ENCODE data around the gene DNAJC22. TPM values are rescaled to one million over a fixed set of nuclear protein-coding genes. Genes with fewer than 3 reads are reported as not detected.
"Not testable (repeated sequence)": the region's sequence is repeated elsewhere in the genome, so short reads cannot be mapped to it uniquely, and the experiment has no call there.

Gene DNAJC22
- total RNA-seq, 2 donors from 2014 or later = 29.0 to 34.2 TPM

DNA sequence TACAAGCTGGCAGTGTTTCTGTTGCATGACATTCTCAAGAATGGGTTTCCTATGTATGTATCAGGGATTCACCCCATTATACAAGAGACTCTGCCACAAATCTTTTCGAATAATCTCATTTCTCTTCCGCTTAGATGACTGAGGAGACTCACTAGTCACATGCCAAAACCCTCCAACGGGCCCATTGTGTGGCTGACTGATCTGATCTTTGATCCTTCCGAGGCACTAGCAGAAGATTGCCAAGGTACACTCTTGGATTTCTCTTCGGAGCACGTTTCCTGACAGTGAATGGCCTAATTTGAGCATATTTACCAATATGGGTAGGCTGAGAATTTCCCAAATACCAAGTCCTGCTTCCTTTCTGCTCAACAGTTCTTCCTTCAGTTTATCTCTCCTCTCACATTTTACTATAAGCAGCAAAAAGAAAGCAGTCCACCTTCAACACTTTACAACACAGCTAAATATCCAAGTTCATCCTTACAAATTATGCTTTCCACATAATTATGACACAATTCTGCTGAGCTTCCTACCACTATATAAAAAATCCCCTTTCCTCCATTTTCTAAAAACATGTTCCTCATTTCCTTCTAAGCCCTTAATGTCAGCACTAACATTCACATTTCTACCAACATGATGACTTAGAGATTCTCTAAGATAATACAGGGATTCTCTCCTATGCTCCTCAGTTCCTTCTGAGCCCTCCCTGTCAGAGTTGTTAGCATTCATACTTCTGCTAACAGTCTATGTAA, 40.8 kb upstream of the DNAJC22 start:
- intact Hi-C loops (cut with DNase I) = no loop called here
- Histone ChIP-seq H3K9me3 (no peaks in the 10 kb centered on the region), H3K36me3 (no peaks in the 10 kb centered on the region), H3K4me1 (no peaks in the 10 kb centered on the region), H3K27ac (no peak overlapping the region), H3K9ac (ENCODE audit: low read depth in 2 of 2, low read length in 2 of 2) (no peak overlapping the region), H3K4me3 (no peak overlapping the region), H3K27me3 (no peaks in the 10 kb centered on the region)
- no peak for DNase-seq
- TF ChIP-seq, protein P1, sequence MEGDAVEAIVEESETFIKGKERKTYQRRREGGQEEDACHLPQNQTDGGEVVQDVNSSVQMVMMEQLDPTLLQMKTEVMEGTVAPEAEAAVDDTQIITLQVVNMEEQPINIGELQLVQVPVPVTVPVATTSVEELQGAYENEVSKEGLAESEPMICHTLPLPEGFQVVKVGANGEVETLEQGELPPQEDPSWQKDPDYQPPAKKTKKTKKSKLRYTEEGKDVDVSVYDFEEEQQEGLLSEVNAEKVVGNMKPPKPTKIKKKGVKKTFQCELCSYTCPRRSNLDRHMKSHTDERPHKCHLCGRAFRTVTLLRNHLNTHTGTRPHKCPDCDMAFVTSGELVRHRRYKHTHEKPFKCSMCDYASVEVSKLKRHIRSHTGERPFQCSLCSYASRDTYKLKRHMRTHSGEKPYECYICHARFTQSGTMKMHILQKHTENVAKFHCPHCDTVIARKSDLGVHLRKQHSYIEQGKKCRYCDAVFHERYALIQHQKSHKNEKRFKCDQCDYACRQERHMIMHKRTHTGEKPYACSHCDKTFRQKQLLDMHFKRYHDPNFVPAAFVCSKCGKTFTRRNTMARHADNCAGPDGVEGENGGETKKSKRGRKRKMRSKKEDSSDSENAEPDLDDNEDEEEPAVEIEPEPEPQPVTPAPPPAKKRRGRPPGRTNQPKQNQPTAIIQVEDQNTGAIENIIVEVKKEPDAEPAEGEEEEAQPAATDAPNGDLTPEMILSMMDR (IDR thresholded peaks at IDR 0.05) = no peak

DNA sequence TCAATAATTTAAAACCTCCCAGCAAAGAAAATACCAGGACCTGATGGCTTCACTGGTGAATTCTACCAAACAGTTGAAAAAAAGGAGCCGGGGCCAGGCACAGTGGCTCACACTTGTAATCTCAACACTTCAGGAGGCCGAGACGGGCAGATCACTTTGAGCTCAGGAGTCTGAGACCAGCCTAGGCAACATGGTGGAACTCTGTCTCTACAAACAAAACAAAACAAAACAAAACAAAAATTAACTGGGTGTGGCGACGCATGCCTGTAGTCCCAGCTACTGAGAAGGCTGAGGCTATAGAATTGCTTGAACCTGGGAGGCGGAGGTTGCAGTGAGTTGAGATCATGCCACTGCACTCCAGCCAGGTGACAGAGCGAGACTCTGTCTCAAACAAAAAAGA, 37.3 kb upstream of the DNAJC22 start:
- TF ChIP-seq, protein P1 (IDR thresholded peaks at IDR 0.05) = no peak
- H3K9me3 ChIP-seq = no peaks in the 10 kb centered on the region
- intact Hi-C loops (cut with DNase I) = no loop called here
- no peaks in the 10 kb centered on the region for H3K27me3 ChIP-seq
- no peaks in the 10 kb centered on the region for H3K4me1 ChIP-seq
- no peak for DNase-seq
- no peaks in the 10 kb centered on the region for H3K36me3 ChIP-seq
- no peak overlapping the region for H3K27ac ChIP-seq
- no peak overlapping the region for H3K4me3 ChIP-seq
- H3K9ac ChIP-seq (ENCODE audit: low read depth in 2 of 2, low read length in 2 of 2) = no peak overlapping the region

DNA sequence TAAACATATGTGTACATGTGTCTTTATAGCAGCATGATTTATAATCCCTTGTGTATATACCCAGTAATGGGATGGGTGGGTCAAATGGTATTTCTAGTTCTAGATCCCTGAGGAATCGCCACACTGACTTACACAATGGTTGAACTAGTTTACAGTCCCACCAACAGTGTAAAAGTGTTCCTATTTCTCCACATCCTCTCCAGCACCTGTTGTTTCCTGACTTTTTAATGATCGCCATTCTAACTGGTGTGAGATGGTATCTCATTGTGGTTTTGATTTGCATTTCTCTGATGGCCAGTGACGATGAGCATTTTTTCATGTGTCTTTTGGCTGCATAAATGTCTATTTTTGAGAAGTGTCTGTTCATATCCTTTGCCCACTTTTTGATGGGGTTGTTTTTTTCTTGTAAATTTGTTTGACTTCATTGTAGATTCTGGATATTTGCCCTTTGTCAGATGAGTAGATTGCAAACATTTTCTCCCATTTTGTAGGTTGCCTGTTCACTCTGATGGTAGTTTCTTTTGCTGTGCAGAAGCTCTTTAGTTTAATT, 36.2 kb upstream of the DNAJC22 start:
- H3K4me1 ChIP-seq; H3K9ac ChIP-seq (ENCODE audit: low read depth in 2 of 2, low read length in 2 of 2); H3K4me3 ChIP-seq; H3K9me3 ChIP-seq; H3K27ac ChIP-seq; H3K36me3 ChIP-seq; H3K27me3 ChIP-seq; DNase-seq; intact Hi-C loops (cut with DNase I): not testable (repeated sequence)

DNA sequence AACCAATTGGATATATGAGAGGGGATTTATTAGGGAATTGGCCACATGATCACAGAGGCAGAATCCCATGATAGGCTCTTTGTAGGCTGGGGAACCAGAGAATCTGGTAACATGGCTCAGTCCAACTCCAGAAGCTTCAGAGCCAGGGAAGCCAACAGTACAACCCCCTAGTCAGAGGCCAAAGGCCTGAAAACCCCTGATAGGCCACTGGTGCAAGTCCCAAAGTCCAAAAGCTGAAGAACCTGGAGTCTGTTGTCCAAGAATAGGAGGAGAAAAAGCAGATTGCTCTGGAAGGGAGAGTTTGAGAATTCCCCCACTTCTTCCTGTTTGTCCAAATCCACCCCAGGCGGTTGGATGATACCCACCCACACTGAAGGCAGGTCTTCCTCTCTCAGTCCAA, 31.9 kb upstream of the DNAJC22 start:
- TF ChIP-seq, protein P1 (IDR thresholded peaks at IDR 0.05) = no peak
- H3K4me1 ChIP-seq = no peaks in the 10 kb centered on the region
- no peaks in the 10 kb centered on the region for H3K9me3 ChIP-seq
- no peaks in the 10 kb centered on the region for H3K36me3 ChIP-seq
- H3K4me3 ChIP-seq = no peak overlapping the region
- no peak overlapping the region for H3K9ac ChIP-seq (ENCODE audit: low read depth in 2 of 2, low read length in 2 of 2)
- no peak overlapping the region for H3K27ac ChIP-seq
- intact Hi-C loops (cut with DNase I) = no loop called here
- H3K27me3 ChIP-seq = no peaks in the 10 kb centered on the region
- no peak for DNase-seq

DNA sequence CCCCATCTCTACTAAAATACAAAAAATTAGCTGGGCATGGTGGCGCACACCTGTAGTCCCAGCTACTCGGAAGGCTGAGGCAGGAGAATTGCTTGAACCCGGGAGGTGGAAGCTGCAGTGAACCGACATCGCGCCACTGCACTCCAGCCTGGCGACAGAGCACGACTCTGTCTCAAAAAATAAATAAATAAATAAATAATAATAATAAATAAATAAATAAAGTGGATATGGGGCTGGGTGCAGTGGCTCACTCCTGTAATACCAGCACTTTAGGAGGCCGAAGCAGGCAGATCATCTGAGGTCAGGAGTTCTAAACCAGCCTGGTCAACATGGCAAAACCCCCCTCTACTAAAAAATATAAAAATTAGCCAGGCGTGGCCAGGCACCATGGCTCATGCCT, 29.6 kb upstream of the DNAJC22 start:
- H3K27ac ChIP-seq; H3K4me1 ChIP-seq; H3K9me3 ChIP-seq; H3K4me3 ChIP-seq; H3K9ac ChIP-seq (ENCODE audit: low read depth in 2 of 2, low read length in 2 of 2); DNase-seq; H3K27me3 ChIP-seq; H3K36me3 ChIP-seq; intact Hi-C loops (cut with DNase I): not testable (repeated sequence)

DNA sequence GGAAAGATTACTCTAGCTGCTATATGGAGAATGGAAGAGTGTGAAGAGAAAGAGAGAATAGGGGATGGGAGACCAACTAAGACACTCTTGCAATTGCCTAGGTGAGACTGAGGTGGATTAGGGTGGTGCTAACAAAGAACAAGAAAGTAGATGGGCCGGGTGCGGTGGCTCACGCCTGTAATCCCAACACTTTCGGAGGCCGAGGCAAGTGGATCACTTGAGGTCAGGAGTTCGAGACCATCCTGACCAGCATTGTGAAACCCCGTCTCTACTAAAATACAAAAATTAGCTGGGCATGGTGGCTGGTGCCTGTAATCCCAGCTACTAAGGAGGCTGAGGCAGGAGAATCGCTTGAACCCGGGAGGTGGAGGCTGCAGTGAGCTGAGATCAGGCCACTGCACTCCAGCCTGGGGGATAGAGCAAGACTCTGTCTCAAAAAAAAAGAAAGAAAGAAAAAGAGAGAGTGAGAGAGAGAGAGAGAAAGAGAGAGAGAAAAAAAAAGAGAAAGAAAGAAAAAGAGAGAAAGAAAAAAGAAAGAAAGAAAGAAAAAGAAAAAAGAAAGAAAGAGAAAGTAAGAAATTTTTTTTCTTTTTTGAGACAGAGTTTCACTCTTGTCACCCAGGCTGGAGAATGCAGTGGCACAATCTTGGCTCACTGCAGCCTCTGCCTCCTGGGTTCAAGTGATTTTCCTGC, 26.1 kb upstream of the DNAJC22 start:
- H3K9ac ChIP-seq (ENCODE audit: low read depth in 2 of 2, low read length in 2 of 2); DNase-seq; H3K27ac ChIP-seq; H3K9me3 ChIP-seq; H3K4me3 ChIP-seq; H3K27me3 ChIP-seq; H3K4me1 ChIP-seq; intact Hi-C loops (cut with DNase I); H3K36me3 ChIP-seq: not testable (repeated sequence)

DNA sequence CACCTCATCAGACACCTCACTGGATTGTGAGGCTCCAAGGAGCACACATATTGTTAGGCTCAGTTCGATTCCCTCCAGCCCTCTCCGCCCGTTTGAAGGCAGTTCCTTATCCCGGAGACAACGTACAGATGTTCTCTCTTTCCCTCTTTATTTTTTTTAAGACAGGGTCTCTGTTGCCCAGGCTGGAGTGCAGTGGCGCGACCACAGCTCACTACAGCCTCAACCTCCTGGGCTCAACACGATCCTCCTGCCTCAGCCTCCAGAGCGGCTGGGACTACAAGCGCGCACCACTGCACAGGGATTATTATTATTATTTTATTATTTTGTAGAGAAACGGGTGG, 24.4 kb upstream of the DNAJC22 start:
- Histone ChIP-seq H3K4me1 (peaks cover 5% of the 10 kb centered on the region), H3K36me3 (no peaks in the 10 kb centered on the region), H3K27me3 (no peaks in the 10 kb centered on the region), H3K9ac (ENCODE audit: low read depth in 2 of 2, low read length in 2 of 2) (peak overlapping the region in 1 of 2 donors; percentile 0), H3K4me3 (peak overlapping the region; percentile 50), H3K9me3 (no peaks in the 10 kb centered on the region), H3K27ac (no peak overlapping the region)
- TF ChIP-seq, protein P1 (IDR thresholded peaks at IDR 0.05) = no peak
- intact Hi-C loops (cut with DNase I) = no loop called here
- no peak for DNase-seq

Measured in colonic mucosa (tissue), 4 donors.